Measurements from ENCODE around the gene ZFYVE26.

The ZFYVE26 gene

GRCh38 chr14:67815573-67816225 is 691 bp downstream of the ZFYVE26 start:
- no peak for DNase-seq

- DNase-seq: no peak
Observed at GRCh38 chr14:67814821-67815220, 1.6 kb downstream of the ZFYVE26 start.

DNA sequence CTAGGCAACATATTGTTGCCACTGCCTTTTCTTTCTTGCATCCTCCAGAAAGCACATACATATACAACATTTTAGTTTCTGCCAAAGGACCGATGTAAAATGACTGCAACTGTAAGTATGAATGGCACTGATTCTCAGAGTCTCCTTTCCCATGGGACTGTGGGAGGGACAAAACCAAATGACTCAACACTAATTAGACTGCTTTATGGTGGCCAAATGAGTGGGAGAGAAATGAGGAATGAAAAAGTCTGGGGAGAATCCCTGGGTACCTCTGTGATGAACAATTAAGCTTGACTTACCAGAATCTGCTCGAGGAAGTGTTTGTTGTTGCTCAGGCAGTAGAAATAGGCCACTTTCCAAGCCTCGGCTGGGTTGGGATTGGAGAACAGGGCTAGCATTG is 10.1 kb downstream of the ZFYVE26 start:
- no peak for DNase-seq

GRCh38 chr14:67800743-67801142 is 15.6 kb downstream of the ZFYVE26 start:
- DNase-seq: no peak

DNA sequence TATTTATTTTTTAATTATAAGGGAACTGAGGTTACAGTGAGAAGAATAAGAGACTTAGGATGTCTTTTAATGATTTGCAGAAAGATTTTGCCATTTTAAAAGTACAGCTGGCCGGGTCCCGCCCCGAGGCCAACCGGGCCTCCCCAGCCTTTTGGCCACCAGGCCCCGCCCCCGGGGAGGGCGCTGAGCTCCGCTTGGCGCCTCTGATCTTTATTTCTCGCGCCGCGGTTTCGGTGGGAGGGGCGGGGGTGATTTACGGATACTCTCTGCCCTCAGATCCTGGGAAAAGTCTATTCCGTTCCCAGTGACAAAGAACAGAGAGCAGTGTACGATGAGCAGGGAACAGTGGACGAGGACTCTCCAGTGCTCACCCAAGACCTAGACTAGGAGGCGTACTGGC is 17.7 kb downstream of the ZFYVE26 start:
- no peak for DNase-seq

- DNase-seq: no peak
Observed at GRCh38 chr14:67787673-67788072, 28.7 kb downstream of the ZFYVE26 start.

DNA sequence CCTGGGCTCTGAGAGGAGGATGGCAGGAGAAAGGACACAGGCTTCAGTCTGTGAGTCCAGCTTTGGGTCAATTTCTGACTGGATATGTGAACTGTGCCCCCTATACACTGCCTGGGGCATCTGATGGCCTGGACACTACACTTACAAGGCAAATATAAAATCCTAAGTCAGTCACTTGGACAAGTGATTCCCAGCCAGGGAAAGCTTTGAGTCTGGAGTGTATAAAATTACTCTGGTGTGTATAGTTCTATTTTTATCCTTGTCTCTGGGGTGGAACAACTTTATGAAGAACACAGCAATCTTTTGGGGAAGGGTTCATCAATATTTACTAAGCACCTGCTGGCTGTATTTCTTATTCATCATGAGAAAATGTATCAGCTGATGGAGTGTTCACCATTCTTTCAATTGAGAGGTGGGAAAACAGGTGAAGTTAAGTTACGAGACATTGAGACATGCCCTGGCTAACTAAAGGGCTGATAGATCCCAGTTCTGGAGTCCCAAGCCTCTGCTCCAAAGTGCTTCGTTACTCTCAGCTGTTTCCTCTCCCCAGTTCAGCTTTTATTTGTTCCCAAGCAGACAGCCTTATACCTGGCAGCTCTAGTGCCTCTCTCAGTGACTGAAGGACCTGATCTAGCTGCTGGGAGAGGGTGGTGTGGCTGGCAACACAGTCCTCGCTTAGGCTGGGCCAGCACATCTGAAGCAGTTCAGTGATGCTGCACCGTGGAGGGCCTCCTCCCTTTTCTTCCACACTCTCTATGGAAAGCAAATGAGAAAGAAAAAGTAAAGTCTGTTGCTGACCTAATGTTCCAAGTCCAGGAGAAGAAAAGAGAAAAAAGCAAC is 30.9 kb downstream of the ZFYVE26 start:
- DNase-seq: no peak

GRCh38 chr14:67784244-67784823 is 32.1 kb downstream of the ZFYVE26 start:
- no peak for DNase-seq

DNA sequence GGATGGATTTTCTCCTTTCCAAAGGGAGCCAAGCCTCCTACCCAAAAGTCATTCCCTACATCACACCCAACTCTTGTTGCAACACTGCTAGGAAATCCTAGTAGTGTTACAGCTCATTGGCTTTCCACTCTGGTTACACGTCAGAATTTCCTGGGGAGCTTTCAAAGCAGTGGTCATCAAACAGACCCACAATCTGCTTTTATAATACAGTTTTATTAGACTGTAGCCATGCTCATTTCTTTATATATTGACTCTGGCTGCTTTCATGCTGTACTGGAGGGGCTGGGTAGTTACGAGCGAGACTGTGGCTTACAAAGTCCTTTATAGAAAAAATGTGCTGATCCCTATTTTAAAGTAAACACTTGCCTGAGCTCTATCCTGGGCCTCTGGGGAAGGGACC is 34.3 kb downstream of the ZFYVE26 start:
- no peak for DNase-seq

DNA sequence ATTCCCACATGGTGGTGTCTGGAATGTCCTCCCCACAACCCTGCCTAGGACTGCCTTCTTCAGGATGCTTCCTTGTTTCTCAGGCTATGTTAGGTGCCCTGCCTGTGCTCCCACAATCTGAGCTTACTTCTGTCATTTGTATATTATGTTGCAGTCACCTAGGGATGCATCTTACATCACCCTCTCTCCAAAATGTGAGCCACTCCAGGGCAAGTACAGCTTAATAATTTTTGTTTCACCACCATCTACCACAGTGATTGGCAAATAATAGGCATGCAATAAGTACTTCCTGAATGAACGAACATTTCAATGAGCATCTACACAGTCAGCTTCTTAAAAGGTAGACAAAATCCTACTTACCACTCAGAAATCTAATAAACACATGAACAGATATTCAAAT is 37.6 kb downstream of the ZFYVE26 start:
- DNase-seq: no peak

DNA sequence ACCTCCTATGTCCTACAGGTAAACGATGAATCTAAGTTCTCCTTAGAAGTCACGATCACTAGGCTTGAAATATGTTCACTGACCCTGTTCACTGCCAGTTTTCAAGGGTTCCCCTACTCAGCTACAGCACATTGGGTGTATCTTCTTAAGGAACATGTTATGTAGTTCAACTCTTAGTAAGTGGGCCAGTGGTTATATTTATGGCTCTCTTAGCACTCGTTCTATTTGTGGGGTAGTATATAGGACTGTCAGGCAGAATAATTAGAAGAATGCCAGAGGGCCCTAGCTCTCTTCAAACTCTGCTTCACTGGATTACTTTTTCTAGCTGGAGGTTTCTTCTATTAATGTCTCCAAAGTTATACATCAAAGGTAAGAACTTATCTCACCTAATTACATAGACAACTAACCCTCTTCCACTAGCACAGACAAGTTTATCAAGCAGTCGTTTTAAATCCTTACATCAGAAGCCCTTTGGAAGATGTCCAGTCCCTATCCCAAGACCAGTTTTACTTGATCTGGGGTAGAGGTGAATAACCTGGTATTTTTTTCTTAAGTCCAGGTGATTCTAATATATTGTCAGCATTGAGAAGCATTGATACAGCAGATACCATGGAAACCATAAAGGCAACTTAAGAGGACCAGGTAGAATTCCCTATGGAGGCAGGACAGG is 39.6 kb downstream of the ZFYVE26 start:
- no peak for DNase-seq

GRCh38 chr14:67773844-67774377 is 42.5 kb downstream of the ZFYVE26 start:
- DNase-seq: no peak

- no peak for DNase-seq
Observed at GRCh38 chr14:67768219-67768618, 48.2 kb downstream of the ZFYVE26 start.

DNA sequence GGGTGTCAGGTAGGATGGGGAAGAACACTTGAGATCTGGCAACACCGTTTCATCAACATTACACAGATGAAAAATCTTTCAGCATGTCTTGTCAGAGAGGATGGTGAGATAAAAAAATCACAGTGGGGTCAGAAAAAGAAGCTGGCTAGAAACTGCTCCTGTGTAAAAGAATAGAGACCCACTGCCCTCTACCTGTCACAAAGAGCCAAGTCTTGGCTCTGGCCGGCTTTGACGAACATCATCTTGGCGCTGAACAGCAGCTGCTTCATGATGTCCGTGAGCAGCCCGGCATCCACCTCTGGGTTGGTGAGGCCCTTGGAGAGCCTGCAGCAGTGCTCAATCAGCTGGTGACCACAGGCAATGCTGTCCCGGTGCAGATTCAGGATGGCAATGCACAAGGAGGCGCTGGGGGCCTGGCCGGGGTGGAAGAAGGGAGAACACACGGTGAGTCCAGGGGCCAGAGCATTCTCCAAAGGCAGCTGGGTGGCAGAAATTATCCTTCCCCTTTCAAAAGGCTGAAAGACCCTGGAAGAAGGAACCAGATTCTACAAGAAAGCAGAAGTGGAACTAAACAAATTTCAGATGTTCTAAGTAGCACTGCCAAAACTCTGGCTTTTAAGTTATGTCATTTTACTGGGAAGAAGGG is 50.2 kb downstream of the ZFYVE26 start:
- DNase-seq: no peak

- DNase-seq: no peak
Observed at GRCh38 chr14:67765192-67765834, 51.1 kb downstream of the ZFYVE26 start.

DNA sequence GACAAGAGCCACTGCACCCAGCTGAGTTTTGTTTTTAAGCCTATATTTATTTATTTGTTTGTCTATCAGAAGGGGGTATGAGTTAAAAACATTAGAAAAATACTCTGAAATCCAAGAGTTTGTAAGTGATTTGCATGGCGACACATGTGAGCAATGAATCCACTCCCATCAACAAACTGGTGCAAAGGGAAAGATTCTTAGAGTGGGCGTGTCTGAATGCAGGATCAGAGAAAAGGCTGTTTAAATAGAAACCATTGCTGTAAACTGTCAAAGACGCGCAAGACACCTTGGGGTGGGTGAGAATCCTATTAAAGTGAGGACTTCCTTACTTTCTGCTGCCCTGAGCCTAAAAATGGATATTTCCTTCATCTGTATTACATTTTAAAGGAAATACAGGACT is 51.9 kb downstream of the ZFYVE26 start:
- DNase-seq: no peak

DNA sequence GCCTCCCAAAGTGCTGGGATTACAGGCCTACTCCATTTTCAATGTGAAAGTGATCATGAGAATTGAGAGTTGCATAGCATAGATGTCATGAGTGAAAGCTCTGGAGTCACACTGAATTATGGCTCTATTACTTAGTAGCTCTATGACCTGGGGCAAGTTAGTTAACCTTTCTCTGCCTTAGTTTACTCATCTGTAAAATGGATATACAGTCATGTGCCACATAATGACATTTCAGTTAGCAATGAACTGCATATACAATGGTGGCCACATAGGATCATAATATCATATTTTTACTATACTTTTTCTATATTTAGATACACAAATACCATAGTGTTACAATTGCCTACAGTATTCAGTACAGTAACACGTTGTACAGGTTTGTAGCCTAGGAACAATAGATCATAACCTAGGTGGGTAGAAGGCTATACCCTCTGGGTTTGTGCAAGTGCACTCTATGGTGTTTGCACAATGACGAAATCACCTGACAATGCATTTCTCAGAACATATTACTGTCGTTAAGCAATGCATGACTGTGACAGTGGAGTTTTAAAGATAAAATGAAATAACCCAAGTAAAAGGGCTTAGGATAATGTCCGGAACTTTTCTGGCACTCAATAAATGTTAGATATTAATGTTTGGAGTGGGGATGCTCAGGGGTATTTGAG is 53.1 kb downstream of the ZFYVE26 start:
- no peak for DNase-seq

GRCh38 chr14:67762051-67762450 is 54.3 kb downstream of the ZFYVE26 start:
- no peak for DNase-seq

- DNase-seq: no peak
Observed at GRCh38 chr14:67759916-67760315, 56.5 kb downstream of the ZFYVE26 start.

- DNase-seq: no peak
Observed at GRCh38 chr14:67757175-67757574, 59.2 kb downstream of the ZFYVE26 start.

- no peak for DNase-seq
Observed at GRCh38 chr14:67756496-67756895, 59.9 kb downstream of the ZFYVE26 start.
